Activated effector memory CD4-positive, alpha-beta T cell treated with Interleukin-2 at 50 U/mL for 16 hours (primary cell): ENCODE results near the gene CRB1.
"Not testable (repeated sequence)": the region's sequence is repeated elsewhere in the genome, so short reads cannot be mapped to it uniquely, and the experiment has no call there.

ENCODE experiments used
- DNase-seq: peaks from one replicate; pipeline ENCODE4 v3.0.0-alpha.2; 2020

CRB1 gene

DNA sequence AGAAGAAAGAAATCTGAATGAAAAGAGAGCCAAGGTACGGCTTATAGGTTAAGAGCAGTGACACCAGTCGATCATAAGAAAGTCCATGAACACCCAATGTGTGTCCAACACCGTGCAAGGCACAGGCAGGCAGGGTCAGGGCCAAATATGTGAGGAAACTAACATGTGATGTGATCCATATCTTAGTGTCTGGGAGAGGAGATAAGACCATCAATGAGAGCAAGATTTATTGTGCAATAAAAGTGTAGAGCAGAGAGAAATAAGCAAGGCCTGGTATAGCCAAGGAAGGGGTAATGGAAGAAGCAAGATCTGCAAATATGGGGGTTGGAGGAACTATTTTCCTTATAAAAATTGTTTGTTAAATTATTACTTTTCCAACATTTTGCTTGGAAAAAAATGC lies 198.8 kb downstream of the CRB1 start:
- DNase-seq, result no peak

DNA sequence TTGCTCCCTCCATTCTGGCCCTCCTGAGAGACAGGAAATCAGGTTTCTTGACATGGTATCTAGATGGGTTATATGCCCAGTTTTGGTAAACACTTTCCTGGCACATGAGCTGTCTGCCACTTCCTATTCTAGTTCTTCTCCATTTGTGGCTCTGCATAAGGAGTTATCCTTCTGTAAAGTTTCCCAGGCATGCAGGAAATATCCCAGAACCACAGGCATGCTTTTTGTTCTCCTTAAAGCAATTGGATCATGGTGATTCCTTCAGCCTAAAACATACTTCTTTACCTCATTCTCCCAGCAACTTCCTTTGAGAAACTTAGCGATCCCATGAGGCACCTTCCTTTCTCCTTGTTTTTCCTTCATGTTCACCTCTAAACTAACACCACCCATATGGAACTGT lies 199.8 kb downstream of the CRB1 start:
- DNase-seq, result no peak

DNA sequence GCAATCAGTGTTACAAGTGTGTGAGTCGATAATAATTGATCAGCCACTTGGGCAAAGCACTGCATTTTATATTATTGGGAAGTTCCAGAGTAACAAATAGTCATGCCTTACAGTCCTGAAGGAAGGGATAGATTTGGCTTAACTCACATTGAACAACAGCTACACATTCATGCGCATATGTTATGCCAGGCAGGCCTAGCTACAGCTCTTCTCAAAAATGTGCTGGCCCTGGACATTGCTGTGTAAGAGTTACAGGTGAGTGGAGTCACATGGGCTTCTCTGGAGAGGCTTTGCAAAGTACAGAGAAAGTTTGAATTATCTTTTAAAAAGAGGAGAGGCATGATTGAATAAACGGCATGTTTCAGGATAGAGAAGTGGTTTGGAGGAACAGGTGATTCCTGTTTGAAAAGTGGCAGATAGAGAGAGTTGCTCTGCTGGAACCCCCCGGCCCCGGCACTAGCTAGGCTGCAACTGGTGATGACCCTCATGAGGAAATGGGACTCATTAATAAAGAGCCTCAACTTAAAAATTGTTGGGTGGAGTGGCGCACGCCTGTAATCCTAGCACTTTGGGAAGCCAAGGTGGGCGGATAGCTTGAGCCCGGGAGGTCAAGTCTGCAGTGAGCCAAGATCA lies 200.6 kb downstream of the CRB1 start:
- no peak for DNase-seq

DNA sequence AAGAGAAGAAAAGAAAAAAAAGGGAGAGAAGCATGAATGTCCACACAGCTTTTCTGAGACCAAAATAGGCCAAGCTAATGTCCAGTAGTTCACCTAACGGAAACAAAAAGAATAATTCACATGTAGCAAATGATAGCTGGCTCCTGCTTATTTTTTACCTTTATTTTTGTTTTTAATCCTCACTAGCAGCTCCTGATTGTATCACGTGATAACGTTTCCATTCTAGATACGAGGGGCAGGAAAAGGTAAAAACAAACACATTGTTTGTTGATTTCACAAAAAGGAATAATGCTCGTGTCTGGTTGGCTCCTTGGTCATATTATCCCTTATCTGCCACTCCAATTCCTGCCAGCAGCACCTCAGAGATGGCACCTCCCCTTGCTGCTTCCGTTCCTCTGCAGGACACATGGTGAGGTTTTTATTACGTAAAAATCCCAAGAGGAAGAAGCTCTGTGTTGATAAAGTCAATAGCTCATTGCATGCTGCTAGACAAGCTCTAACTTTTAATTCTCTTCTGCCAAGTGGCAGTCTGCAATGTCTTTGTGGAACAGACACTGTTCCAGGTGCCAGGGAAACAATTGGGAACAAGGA lies 201.7 kb downstream of the CRB1 start:
- no peak for DNase-seq

DNA sequence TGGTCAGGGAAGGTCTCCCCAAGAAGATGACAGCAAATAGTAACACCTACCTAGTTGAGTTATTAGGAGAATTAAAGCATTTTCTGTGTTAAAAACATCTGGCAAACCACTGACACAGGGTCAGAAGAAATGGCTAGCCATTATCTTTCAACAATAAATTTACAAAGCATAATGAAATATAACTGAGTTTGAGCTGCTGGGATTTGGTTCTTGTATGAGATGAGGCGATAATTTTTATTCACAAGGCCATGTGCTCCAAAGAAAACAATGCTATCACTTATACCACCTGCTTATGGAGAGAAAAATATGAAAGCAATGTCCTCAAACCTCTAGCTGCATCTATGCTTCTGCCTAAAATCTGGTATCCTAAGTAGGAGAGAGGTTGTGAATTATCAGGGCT lies 202.3 kb downstream of the CRB1 start:
- no peak for DNase-seq

DNA sequence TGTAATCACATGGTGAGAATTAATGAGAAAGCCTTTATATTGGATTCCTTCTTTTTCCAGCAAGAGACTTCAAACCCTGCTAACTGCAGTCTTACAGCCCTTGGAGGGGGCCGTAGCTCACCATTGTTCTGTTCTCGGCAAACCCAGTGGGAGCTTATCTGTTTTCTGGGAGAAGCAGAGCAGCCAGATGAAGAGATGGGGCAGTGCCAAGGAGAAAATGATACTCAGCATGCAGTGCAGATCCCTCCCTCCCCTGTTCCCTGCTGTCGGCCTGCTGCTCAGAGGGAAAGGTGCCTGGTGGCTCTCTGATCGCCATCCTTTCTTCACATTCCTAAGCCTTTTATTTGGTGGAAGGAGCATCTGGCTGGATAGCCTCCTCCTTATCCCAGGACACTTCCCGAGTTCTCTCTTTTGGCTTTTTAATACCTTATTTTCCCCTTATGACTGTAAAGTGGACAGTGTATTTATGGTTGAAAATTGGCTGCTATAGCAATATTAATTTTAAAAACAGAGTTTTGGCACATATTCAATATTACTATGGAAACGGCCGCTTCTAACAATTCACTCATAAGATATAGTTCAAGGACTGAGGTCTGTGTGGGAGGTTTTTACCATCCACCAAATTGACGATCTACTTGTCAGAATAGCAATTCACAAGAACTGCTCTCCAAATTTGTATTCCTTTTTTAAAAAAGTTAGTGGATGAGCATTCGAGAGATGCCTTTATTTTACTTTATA lies 203.4 kb downstream of the CRB1 start:
- no peak for DNase-seq

DNA sequence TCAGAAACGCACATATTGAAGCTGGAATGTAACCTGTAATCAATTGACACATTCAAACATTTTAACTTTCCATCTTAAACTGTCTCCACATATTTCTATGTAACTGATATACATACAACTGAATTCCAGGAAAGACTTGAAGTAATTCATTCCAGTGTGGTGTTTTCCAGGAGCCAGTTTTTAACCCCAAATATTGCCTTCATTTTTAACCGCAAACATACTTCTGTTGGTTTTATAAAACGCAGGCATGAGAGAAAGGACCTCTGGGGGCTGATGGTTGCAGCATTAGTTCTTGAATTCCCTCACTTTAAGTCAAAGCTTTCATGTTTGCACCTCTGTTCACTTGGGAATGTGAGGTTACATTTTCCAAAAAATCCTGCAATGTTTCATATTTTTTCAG lies 204.1 kb downstream of the CRB1 start:
- DNase-seq, result no peak

DNA sequence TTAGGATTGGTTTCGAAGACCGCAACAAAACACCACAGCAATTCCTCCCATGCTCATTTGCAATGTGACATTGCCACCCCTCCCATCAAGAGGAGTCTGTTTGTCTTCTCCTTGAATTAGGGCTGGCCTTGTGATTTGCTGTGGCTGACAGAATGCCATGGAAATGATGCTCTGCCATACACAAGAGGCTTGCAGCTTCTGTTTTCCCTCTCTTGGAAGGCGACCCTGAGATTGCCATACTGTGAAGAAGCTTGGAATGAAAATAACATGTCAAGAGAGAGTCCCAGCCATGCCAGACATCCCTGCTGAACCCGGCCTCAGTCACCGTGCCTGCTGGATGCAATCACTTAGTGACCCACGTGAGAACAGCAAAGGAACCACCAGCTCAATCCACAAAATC lies 212.4 kb downstream of the CRB1 start:
- no peak for DNase-seq

DNA sequence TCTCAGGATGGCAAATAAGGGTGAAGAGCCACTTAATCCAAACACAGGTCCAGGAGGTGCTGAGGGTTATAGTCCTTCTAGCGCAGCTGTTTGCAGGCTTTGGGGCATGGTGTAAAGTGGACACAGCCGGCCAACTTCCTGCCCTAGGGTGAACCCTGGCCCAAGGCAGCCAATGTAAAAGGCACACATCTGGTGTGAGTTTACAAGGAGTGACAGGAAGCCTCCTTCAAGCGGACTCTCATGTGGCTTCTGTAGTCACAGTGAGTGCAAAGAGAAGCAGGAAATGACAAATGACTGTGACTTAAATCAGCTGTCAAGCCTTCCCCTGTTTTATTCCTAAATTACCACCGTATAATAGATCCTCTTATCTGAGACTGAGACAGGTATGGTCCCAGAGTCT lies 213.0 kb downstream of the CRB1 start:
- DNase-seq, result no peak

DNA sequence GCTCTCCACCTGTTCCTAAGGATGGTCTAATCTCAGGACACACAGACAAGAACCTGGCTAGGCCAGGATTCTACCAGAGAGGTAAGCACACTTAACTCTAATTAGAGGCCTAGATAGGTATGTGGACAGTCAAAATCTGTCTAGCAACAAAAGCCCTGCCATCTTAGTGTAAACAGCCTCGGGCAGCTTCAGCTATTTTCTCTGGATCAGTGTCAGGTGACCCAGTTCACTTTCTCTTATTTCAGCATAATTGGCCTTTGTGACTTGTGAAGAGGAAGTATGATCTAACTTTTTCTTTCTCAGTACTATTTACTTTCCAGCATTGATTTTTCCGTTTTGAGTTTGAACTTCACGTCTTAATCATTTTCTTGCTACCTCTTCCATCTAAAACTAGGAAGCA lies 217.7 kb downstream of the CRB1 start:
- DNase-seq, result no peak

DNA sequence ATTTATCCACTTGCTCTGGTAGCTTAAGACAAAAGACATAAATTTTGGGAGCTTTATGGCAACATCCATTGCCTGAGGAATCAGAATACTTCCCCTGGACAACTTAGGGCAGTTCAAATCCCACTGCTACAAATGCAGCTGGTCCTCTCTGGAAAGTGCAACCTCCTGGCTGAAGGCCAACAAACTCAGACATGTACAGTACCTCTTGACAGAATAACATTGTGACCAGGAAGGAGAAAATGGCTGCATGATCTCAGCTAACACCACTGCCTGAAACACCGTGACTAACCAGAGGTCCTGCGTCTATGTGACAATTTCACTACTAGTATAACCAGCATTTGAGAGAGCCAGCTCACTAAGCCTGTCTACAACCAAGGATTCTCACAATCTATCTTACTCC lies 218.9 kb downstream of the CRB1 start:
- DNase-seq, result no peak

DNA sequence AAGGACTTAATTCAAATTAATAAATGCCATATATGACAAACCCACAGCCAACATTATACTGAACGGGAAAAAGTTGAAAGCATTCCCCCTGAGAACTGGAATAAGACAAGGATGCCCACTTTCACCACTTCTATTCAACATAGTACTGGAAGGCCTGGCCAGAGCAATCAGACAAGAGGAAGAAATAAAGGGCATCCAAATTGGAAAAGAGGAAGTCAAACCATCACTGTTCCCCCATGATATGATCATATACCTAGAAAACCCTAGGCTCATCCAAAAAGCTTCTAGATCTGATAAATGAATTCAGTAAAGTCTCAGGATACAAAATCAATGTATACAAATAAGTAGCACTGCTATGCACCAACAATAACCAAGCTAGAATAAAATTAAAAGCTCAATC lies 223.5 kb downstream of the CRB1 start:
- DNase-seq, result not testable (repeated sequence)

DNA sequence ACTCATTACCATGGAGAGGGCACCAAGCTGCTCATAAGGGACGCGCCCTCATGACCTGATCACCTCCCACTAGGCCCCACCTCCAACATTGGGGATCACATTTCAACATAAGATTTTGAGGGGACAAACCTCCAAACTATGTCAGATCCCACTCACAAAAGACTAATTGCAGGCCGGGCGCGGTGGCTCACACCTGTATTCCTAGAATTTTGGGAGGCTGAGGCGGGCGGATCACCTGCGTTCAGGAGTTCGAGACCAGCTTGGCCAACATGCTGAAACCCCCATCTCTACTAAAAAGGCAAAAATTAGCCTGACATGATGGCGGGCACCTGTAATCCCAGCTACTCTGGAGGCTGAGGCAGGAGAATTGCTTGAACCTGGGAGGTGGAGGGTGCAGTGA lies 228.7 kb downstream of the CRB1 start:
- DNase-seq, result no peak

DNA sequence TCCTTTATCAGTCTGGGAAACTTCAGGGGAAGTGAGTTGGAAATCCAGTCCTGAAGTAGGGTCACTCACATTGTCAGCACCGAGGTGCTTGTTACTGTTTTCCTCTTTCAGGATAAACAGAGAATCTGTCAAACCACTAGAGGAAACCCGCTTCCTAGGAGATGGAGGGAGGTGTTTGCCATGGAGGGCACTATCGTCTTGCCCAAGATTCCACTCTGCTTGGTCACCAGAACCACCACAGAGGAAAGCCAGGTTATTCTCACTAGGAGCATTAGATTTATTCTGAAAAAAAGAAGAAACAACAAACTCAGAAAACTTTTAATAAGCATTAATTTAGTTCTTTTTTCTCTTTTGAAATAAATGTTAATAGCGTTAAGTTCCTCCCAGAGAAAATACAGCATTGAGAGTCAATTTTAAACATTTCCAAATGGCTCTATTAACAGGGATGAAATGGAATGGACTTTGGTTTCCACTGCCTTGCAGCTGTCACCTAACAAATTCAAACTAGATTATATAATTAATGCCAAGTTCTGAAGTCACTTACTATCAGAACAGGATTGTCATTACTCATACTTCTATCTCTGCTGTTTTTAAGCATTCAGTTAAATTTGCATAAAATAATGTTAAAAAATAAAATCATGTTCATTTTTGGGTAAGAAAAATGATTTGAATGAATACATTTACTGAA lies 242.8 kb downstream of the CRB1 start:
- DNase-seq, result no peak

DNA sequence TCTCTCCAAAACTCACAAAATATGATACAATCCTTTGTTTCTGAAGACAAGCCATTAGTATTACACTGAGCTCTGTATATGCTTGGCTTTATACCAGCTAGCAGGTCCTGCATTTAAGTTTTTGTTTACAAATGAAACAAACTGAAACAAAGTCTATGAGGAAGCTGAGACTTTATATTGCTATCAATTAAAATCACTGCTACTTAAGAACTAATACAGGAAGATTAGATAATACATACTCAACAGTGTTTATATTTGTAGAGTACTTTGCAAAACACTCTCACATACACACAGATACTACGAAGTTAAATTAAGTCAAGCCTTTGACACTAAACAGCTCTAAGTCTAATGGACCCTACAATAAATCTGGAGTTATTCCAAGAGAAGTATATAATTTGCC lies 247.4 kb downstream of the CRB1 start:
- no peak for DNase-seq

DNA sequence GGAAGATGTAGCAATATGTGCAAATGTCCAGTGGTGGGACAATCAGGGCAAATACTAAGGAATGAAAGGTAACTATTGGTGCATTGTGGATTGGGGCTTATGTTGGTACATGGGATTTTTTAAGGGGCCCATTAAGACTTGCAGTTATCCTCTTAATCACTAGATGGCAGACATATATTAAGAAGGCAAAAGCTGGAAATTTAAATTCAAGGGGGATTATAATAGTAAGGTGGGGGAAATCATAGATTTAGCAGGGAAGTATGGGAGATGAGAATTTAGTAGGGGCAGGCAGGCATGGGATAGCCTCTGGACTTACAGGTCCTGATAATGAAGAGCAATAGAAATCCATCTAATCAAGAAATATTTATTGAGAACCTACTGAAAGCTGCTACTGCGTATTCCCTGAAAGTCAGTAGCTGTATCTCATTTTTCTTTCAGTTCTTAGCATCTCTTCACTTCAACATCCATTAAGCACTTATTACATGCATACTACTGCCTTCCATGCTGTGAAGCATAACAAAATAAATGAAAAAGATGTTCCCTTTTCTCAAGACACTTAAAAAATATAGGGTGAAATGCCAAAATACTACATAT lies 251.8 kb downstream of the CRB1 start:
- no peak for DNase-seq

DNA sequence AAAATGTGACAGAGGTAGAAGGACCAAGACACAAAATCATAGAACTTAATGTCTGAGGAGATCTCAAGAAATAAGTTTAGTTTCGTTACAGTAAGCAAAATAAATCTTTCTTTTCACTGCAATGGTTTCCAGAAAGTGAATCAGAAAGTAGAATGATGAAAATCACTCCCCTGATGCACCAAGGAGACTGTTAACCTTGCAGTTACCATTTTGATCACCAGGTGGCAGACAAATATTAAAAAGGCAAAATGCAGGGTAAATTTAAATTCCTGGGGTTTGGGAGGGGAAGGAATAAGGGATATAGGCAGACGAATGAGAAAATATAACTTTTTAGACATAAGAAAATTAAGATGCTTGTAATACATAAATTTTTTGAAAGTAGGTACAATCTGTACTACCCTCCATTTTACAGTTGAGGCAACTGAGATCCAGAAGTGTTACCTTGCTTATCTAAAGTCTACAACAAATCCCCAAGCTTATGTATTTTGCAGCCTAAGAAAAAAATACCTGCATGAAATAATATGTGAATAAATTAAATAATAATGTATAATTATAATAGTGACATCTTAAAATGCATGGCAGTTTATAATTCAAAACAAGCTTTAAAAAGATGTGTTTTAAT lies 253.2 kb downstream of the CRB1 start:
- no peak for DNase-seq

DNA sequence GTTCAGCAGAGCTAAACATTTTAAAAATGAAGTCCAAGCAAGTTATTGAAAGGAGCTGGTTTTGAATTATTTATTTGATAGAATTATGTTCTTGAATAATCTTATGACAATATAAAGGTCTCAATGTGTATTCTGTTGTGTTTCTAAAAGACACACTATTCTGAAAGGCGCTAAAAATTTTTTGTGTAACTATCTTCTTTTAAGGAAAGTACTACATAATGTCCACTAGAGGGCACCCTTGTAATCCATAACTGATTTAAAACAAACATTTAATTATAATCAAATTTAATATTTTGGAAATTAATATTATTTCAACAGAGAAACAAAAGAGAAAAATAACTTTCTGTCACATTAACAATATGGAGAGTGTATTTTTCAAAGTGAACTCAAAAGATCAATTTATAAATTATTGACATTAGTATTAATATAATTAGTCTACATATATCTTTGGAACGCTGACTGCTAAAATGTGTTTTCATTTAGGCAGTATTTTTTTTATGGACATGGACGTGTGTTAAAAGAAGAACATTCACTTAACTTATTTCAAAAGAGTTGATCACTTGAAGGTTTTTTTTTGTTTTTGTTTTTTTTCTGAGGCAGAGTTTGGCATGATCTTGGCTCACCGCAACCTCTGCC lies 258.8 kb downstream of the CRB1 start:
- no peak for DNase-seq
